NCI-H1694 treated with DMSO at 0.1 percent for 48 hours (cell line): ENCODE measurements around the gene MORF4L1.
A peak's percentile ranks its signal among the peaks of the same experiment; 100 is the strongest.
"Not testable (repeated sequence)": the region's sequence is repeated elsewhere in the genome, so short reads cannot be mapped to it uniquely, and the experiment has no call there.

ENCODE experiments used
- DNase-seq: peaks from one replicate; lab custom pipeline; 2025; lab: John Stamatoyannopoulos, UW

The MORF4L1 gene

GRCh38 chr15:78872155-78872971 is at the start of gene MORF4L1:
Gene MORF4L1, plus strand, starts transcription at chr15:78872890. Its CDS starts 128 bp downstream, at chr15:78873018.
- peak; percentile 90 for DNase-seq

DNA sequence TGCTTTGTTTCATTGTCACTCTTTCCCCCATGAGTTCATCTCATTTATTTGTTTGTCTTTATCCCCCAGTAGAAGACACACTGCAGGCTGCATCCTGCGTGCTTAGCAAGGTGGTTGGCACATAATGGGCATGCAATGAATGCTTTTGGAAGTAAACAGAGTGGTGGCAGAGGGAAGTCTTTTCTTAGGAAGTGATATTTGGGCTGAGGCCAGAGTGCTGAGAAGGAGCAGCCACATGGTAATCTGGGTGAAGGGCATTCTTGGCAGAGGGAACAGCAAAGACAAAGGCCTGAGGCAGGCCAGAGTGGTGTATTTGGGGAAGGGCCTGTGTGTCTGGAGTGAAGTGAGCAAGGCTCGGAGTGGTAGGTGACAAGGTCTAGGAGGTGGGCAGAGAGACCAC is 43.8 kb upstream of the MORF4L1 start:
- DNase-seq = no peak

DNA sequence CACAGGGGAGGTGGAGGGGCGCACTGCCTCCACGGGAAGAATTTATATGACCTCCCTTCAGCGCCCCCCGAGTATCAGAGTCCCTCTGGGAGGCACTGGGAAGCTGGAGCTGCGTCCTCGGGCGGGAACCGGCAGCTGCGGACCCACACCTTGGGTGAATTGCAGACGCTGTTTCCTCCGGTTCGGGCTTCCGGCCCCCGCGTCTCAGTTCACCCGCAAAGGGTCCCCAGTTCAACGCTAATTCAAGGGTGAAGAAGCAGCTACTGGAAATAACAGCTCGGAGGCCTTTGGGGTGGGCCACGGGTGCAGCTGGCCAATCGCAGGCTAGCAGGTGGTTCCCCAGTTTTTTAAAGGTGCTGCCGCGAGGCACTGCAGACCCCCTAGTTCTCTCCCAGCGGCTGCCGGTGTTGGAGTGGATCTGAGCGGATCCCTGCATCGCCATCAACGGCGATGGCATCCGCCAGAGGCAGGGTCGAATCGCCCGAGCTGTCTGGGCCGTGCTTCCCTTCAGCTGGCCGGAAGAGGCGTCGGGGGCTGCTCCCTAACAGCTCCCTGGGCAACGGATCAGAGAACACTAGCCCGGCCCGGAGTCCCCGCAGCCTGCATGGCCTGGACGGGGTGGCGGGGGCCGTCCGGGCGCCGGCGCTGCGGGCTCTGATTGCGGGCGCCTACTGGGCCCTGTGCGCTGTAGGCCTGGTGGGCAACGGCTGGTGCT is 42.0 kb upstream of the MORF4L1 start:
- DNase-seq = no peak

GRCh38 chr15:78831229-78832207 is 41.2 kb upstream of the MORF4L1 start:
- no peak for DNase-seq

DNA sequence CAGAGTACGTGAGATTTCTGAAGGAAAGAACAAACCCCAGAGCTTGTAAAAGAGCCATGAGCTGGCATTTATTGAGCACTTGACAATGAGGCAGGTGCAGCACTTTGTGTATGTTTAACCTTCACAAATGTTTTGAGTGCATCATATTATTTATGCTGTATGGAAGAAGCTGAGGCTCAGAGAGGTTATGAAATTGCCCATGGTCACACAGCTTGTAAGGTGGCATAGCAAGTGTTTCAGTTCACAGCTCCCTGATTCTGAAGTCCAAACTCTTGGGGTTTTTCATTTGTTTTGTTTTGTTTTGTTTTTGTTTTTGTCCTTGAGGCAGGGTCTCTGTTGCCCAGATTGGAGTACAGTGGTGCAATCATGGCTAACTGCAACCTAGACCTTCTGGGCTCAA is 36.4 kb upstream of the MORF4L1 start:
- DNase-seq = no peak

DNA sequence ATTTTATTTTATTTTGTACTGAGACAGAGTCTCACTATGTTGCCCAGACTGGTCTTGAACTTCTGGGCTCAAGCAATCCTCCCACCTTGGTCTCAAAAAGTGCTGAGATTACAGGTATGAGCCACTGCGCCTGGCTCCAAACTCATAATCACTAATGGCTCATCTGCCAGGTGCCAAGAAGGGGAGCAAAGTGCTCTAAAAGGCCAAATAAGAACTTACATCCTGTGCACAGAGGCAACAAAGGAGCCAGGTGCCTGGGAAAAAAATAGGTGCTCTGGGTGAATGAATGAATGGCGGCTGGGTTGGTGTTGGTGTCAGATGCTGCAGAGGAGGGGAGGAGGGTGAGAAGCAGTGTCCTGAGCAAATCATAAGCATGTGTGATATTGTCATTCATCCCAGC is 35.6 kb upstream of the MORF4L1 start:
- DNase-seq = no peak

GRCh38 chr15:78837543-78837942 is 35.1 kb upstream of the MORF4L1 start:
- DNase-seq = no peak

DNA sequence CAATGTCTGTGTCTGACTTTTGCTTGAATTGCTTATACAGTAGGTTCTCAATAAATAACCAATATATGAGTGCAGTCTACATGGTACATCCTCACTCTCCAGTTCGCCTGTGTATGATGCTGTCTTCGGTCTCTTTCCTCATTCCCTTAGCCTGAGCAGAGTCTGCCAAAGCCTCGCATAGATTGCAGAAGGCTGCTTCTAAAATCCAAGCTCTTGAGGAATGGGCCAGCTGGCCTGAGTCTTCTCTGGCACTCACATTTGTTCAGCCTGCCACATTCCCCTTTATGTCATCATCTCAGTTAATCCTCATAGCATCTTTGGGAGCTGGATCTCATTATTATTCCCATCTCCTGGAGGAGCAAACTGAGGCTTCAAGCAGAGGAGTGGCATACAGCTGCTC is 34.2 kb upstream of the MORF4L1 start:
- no peak for DNase-seq

DNA sequence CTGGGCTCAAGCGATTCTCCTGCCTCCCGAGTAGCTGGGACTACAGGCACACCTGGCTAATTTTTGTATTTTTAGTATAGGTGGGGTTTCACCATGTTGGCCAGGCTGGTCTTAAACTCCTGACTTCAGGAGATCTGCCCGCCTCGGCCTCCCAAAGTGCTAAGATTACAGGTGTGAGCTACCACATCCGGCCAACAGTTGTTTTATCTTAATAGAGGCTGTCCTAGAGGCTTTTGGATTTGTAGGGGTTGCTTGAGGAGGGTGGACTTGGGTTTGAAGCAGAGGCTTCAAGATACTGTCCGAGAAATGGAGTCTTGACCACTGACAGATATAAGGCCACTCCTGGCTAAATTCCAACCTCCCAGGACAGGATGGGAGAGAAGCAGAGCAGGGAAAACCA is 33.5 kb upstream of the MORF4L1 start:
- not testable (repeated sequence) for DNase-seq

DNA sequence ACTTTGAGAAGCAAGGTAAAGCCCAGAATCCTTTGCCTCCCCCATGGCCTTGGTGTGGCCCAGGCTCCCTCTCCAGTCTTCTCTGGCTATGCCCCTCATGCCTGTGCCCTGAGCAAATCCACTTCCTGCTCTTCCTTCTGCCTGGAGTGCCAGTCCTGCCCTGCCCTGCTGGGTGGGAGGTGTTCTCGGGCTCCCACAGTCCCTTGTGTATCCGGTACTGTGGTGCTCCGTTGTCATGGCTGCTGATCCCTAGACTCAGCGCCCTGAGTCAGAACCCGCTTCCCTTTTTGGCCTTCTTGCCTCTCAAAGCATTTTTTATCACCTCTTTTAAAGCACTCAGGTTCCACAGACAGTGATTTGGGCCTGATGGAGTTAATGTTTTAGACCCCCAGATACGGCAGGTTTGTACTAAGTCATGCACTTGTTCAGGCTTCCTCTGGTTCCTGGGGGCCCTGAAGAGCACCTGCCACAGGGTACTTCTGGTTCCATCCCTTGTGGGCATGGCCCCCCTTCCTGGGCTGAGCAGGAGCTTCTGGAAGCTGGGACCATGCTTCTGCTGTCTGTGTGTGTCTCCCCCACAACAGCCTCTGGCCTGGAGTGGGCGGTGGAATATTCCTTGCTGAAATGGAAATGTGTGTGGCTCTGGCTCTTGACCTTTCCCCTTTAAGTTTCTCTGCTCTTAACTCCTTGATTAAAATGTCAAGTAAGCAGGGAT is 31.9 kb upstream of the MORF4L1 start:
- no peak for DNase-seq

GRCh38 chr15:78841376-78841706 is 31.3 kb upstream of the MORF4L1 start:
- no peak for DNase-seq

- DNase-seq = no peak
Observed at GRCh38 chr15:78841891-78842290, 30.8 kb upstream of the MORF4L1 start.

DNA sequence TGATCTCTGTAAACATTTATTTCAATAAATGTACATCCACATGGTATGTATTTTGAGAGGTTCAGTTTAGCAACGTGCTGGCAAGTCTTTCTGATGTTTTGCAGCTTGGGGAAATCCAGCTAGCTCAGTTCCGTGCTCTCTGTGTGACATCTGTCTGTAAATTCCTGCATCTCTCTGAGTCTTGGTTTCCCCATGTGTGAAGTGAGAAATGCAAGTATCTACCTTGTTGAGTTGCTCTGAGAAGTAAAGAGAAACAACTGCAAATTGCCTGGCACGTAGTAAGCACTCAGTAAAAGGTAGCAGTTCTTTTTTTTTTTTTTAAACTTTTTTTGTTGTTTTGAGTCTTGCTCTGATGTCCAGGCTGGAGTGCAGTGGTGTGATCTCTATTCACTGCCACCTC is 30.2 kb upstream of the MORF4L1 start:
- DNase-seq = no peak

DNA sequence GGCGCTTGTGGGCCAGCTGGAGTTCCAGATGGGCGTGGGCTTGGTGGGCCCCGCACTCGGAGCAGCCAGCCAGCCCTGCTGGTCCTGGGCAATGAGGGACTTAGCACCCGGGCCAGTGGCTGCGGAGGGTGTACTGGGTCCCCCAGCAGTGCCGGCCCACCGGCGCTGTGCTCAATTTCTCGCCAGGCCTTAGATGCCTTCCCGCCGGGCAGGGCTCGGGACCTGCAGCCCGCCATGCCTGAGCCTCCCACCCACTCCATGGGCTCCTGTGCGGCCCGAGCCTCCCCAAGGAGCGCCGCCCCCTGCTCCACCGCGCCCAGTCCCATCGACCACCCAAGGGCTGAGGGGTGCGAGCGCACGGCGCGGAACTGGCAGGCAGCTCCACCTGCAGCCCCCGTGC is 25.8 kb upstream of the MORF4L1 start:
- DNase-seq = not testable (repeated sequence)

- DNase-seq = not testable (repeated sequence)
Observed at GRCh38 chr15:78847387-78847906, 25.2 kb upstream of the MORF4L1 start.

DNA sequence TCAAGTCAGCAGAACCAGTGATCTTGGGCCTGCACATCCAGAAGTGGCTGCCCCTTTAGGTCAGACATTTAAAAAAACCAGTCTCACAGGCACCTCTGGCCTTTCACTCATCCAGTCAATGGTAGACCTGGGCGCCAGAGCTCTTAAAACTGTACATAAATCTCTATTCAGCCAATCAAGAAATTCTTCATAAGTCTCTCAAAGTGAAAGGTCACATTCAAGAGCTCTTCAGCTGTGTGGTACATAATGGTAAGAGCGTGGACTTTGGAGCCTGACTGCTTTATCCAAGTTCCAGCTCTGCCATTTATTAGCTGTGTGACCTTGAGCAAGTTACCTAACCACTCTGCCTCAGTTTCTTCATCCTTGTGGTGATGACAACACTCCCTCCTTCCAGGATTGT is 22.3 kb upstream of the MORF4L1 start:
- no peak for DNase-seq

GRCh38 chr15:78850941-78851755 is 21.5 kb upstream of the MORF4L1 start:
- DNase-seq = no peak

GRCh38 chr15:78853500-78853899 is 19.2 kb upstream of the MORF4L1 start:
- no peak for DNase-seq

GRCh38 chr15:78854833-78855372 is 17.8 kb upstream of the MORF4L1 start:
- no peak for DNase-seq

GRCh38 chr15:78855746-78856145 is 16.9 kb upstream of the MORF4L1 start:
- no peak for DNase-seq
